HEK293 (cell line): ENCODE data around the gene PKDCC.

Source experiments
- CTCF ChIA-PET: fragments of 350-600 bp; formaldehyde crosslinking; extraction: SDS; loops from one replicate; lab custom pipeline; 2021; ENCODE audit warnings: antibody characterized with exemption; lab: Yijun Ruan, JAX
- POLR2A ChIA-PET: fragments of 300-600 bp; formaldehyde crosslinking; extraction: SDS; loops from one replicate; lab custom pipeline; 2020; ENCODE audit warnings: antibody characterized with exemption, inconsistent platforms; lab: Yijun Ruan, JAX
- H3K27ac ChIP-seq: fragments of 200-500 bp; sonication (Bioruptor generic); 2 replicates; pipeline ENCODE4 v1.5.1; 2014; ENCODE audit warnings: low read depth, low read length, control low read depth, inconsistent platforms; ENCODE audit errors: extremely low read depth
- H3K36me3 ChIP-seq, 2 experiments: fragments of 200-500 bp in 1 of 2; sonication (Bioruptor generic) in 1 of 2; 1 replicate in 1 of 2; 2 replicates in 1 of 2; pipeline ENCODE4 v1.5.1; 2014 to 2017; ENCODE audit warnings: inconsistent platforms in 2 of 2, low read length in 2 of 2; ENCODE audit not compliant: control insufficient read depth in 2 of 2, insufficient read depth in 1 of 2
- H3K4me1 ChIP-seq: fragments of 200-500 bp; sonication (Bioruptor generic); 2 replicates; pipeline ENCODE4 v1.5.1; 2014; ENCODE audit warnings: mild to moderate bottlenecking, low read length, inconsistent platforms; ENCODE audit not compliant: control insufficient read depth, insufficient read depth
- H3K4me3 ChIP-seq: 2 replicates; pipeline ENCODE4 v1.5.1; 2011; ENCODE audit warnings: low read depth, mild to moderate bottlenecking, control low read depth, low read length, moderate library complexity
- H3K9me3 ChIP-seq: fragments of 200-500 bp; sonication (Bioruptor generic); 2 replicates; pipeline ENCODE4 v1.5.1; 2014; ENCODE audit warnings: low read depth, low read length, inconsistent platforms; ENCODE audit not compliant: control insufficient read depth, insufficient read depth
- ATF2 ChIP-seq: fragments of 450-650 bp; formaldehyde crosslinking; IDR thresholded peaks from 2 replicates; pipeline ENCODE4 v1.5.1; 2016; ENCODE audit warnings: missing biosample characterization, missing genetic modification characterization, low read depth
- PRDM2 ChIP-seq: fragments of 450-650 bp; formaldehyde crosslinking; IDR thresholded peaks from 2 replicates; pipeline ENCODE4 v1.5.1; 2016; ENCODE audit warnings: missing biosample characterization, missing genetic modification characterization, borderline replicate concordance
- REPIN1 ChIP-seq: fragments of 450-650 bp; formaldehyde crosslinking; IDR thresholded peaks from 2 replicates; pipeline ENCODE4 v1.5.1; 2017; ENCODE audit warnings: missing biosample characterization, missing genetic modification characterization, low read depth
- YY2 ChIP-seq: fragments of 450-650 bp; formaldehyde crosslinking; IDR thresholded peaks from 2 replicates; pipeline ENCODE4 v1.5.1; 2016; ENCODE audit warnings: missing biosample characterization, missing genetic modification characterization
- ZBTB48 ChIP-seq: fragments of 450-650 bp; formaldehyde crosslinking; IDR thresholded peaks from 2 replicates; pipeline ENCODE4 v1.5.1; 2016; ENCODE audit warnings: missing biosample characterization, missing genetic modification characterization
- ZFHX2 ChIP-seq: fragments of 450-650 bp; formaldehyde crosslinking; conservative IDR thresholded peaks from 2 replicates; pipeline ENCODE4 v1.5.1; 2016; ENCODE audit warnings: missing biosample characterization, missing genetic modification characterization
- ZFP3 ChIP-seq: fragments of 450-650 bp; formaldehyde crosslinking; IDR thresholded peaks from 2 replicates; pipeline ENCODE4 v1.5.1; 2016; ENCODE audit warnings: low read depth, missing biosample characterization, missing genetic modification characterization
- ZNF121 ChIP-seq: fragments of 450-650 bp; formaldehyde crosslinking; IDR thresholded peaks from 2 replicates; pipeline ENCODE4 v1.5.1; 2016; ENCODE audit warnings: missing biosample characterization, missing genetic modification characterization
- ZNF2 ChIP-seq: fragments of 450-650 bp; formaldehyde crosslinking; IDR thresholded peaks from 2 replicates; pipeline ENCODE4 v1.5.1; 2016; ENCODE audit warnings: missing biosample characterization, missing genetic modification characterization
- ZNF24 ChIP-seq: fragments of 450-650 bp; formaldehyde crosslinking; IDR thresholded peaks from 2 replicates; pipeline ENCODE4 v1.5.1; 2016; ENCODE audit warnings: missing biosample characterization, missing genetic modification characterization
- ZNF335 ChIP-seq: fragments of 450-650 bp; formaldehyde crosslinking; conservative IDR thresholded peaks from 2 replicates; pipeline ENCODE4 v1.5.1; 2016; ENCODE audit warnings: missing biosample characterization, missing genetic modification characterization
- ZNF426 ChIP-seq: fragments of 450-650 bp; formaldehyde crosslinking; IDR thresholded peaks from 2 replicates; pipeline ENCODE4 v1.5.1; 2017; ENCODE audit warnings: missing biosample characterization, missing genetic modification characterization, mild to moderate bottlenecking, inconsistent platforms, moderate library complexity
- ZNF449 ChIP-seq: fragments of 450-650 bp; formaldehyde crosslinking; IDR thresholded peaks from 2 replicates; pipeline ENCODE4 v1.5.1; 2017; ENCODE audit warnings: missing biosample characterization, mild to moderate bottlenecking, missing genetic modification characterization, moderate library complexity
- ZNF558 ChIP-seq: fragments of 450-650 bp; formaldehyde crosslinking; IDR thresholded peaks from 2 replicates; pipeline ENCODE4 v1.5.1; 2016; ENCODE audit warnings: missing biosample characterization, missing genetic modification characterization
- ZNF580 ChIP-seq: fragments of 450-650 bp; formaldehyde crosslinking; IDR thresholded peaks from 2 replicates; pipeline ENCODE4 v1.5.1; 2016; ENCODE audit warnings: missing biosample characterization, missing genetic modification characterization
- ZNF664 ChIP-seq: fragments of 450-650 bp; formaldehyde crosslinking; IDR thresholded peaks from 2 replicates; pipeline ENCODE4 v1.5.1; 2016; ENCODE audit warnings: missing biosample characterization, missing genetic modification characterization
- ZNF701 ChIP-seq: fragments of 450-650 bp; formaldehyde crosslinking; IDR thresholded peaks from 2 replicates; pipeline ENCODE4 v1.5.1; 2016; ENCODE audit warnings: missing biosample characterization, missing genetic modification characterization
- ZNF707 ChIP-seq: fragments of 450-650 bp; formaldehyde crosslinking; IDR thresholded peaks from 2 replicates; pipeline ENCODE4 v1.5.1; 2016; ENCODE audit warnings: missing biosample characterization, missing genetic modification characterization

PKDCC gene

GRCh38 chr2:42053791-42054701, 6.2 kb downstream of the PKDCC start:
- H3K4me3 ChIP-seq: no peak overlapping the region
- no peak overlapping the region for H3K27ac ChIP-seq
- no peak for TF ChIP-seq ZNF24 (tag by site-specific recombination)
- no peak for TF ChIP-seq ZFHX2 (tag by site-specific recombination)
- no peak for TF ChIP-seq PRDM2 (tag by site-specific recombination)
- TF ChIP-seq ZNF2 (tag by site-specific recombination): no peak
- TF ChIP-seq ZNF701: no peak
- no peak for TF ChIP-seq ZNF580 (tag by site-specific recombination)
- no peak for TF ChIP-seq ZNF335 (tag by site-specific recombination)
- TF ChIP-seq YY2 (tag by site-specific recombination): no peak
- TF ChIP-seq ATF2 (tag by site-specific recombination): no peak
- no peak for TF ChIP-seq REPIN1 (tag by site-specific recombination)
- no peak for TF ChIP-seq ZNF558
- no peak for TF ChIP-seq ZBTB48
- TF ChIP-seq ZNF707 (tag by site-specific recombination): no peak
- TF ChIP-seq ZNF449 (tag by site-specific recombination): no peak
- TF ChIP-seq ZNF426 (tag by site-specific recombination): no peak
- no peak for TF ChIP-seq ZFP3 (tag by site-specific recombination)
- TF ChIP-seq ZNF664: no peak
- no peak for TF ChIP-seq ZNF121 (tag by site-specific recombination)
- peaks cover 3 to 71% of the 10 kb centered on the region in 2 experiments; a peak in 2 of 3 replicates for H3K36me3 ChIP-seq
- ChIA-PET POLR2A (no interaction called here), CTCF (interaction anchor here (0.7 kb wide), 1 partner anchor 165 kb away, joined by 3 read pairs; no protein-coding TSS in a partner anchor)
- peaks cover 13% of the 10 kb centered on the region for H3K4me1 ChIP-seq
- H3K9me3 ChIP-seq: no peaks in the 10 kb centered on the region
